Peyer's patch (tissue), 4 donors: ENCODE results near the gene EYS. TPM values are rescaled to one million over a fixed set of nuclear protein-coding genes. Genes with fewer than 3 reads are reported as not detected.
"Not testable (repeated sequence)": the region's sequence is repeated elsewhere in the genome, so short reads cannot be mapped to it uniquely, and the experiment has no call there.

Source experiments
- DNase-seq, 3 donors: peaks; one replicate each; pipeline ENCODE4 v3.0.0-alpha.2; 2017 to 2019
- H3K27ac ChIP-seq, 4 donors: fragments of 200-600 bp; sonication (generic); one replicate each; pipeline ENCODE4 v1.5.1; 2016 to 2019
- H3K27me3 ChIP-seq, 2 donors: fragments of 200-600 bp; sonication (generic); one replicate each; pipeline ENCODE4 v1.5.1; 2019
- H3K36me3 ChIP-seq, 3 donors: fragments of 200-600 bp; sonication (generic); one replicate each; pipeline ENCODE4 v1.5.1; 2016 to 2019
- H3K4me1 ChIP-seq, 4 donors: fragments of 200-600 bp; sonication (generic); one replicate each; pipeline ENCODE4 v1.5.1; 2016 to 2019
- H3K4me3 ChIP-seq, 4 donors: fragments of 200-600 bp; sonication (generic); 1 replicate in 3 of 4; 2 replicates in 1 of 4; pipeline ENCODE4 v1.5.1; 2016 to 2019; ENCODE audit warnings: mild to moderate bottlenecking in 1 of 4
- H3K9me3 ChIP-seq, 4 donors: fragments of 200-600 bp; sonication (generic); one replicate each; pipeline ENCODE4 v1.5.1; 2016 to 2019; ENCODE audit warnings: mild to moderate bottlenecking in 1 of 4
- POLR2A ChIP-seq, 2 donors: fragments of 450-650 bp; IDR thresholded peaks; one replicate each; pipeline ENCODE4 v1.5.1; 2017; ENCODE audit warnings: antibody characterized with exemption in 2 of 2, mild to moderate bottlenecking in 2 of 2, moderate library complexity in 2 of 2
- total RNA-seq, 4 donors: library from RNA; depleted of rRNA; stranded (reverse); fragments of >200 nt; gene quantifications; one replicate each; pipeline ENCODE4 v1.1.0, GENCODE V29; 2016
- TF ChIP-seq, protein P1 (sequence below), 6 experiments: fragments of 450-650 bp in 4 of 6; fragments of 200-600 bp in 2 of 6; sonication (generic) in 1 of 6; IDR thresholded peaks; one replicate each; pipeline ENCODE4 v1.5.1; 2017 to 2019; ENCODE audit warnings: antibody characterized with exemption in 6 of 6, mild to moderate bottlenecking in 3 of 6, moderate library complexity in 1 of 6

Gene EYS
- total RNA-seq, 4 donors from 2014 or later = 0.13 to 1.5 (median 0.35) TPM; not detected in 1

DNA sequence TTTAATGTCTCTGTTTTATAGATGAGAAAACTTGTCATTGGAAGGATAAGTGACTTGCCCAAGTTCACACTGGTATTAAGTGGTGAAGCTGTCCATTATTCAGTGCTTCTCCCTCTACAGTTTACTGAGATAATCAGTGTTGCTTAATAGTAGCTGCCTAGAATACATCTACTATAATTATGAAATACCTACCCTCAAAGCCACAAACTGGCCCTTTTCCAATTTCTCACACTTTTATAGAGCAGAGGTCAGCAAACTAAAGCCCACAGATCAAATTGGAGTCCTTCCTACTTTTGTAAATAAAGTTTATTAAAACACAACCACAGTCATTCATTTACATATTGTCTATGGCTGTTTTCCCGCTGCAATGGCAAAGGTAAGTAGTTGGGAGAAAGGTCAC is 73.5 kb downstream of the EYS start:
- no peak overlapping the region for H3K27ac ChIP-seq
- TF ChIP-seq, protein P1, sequence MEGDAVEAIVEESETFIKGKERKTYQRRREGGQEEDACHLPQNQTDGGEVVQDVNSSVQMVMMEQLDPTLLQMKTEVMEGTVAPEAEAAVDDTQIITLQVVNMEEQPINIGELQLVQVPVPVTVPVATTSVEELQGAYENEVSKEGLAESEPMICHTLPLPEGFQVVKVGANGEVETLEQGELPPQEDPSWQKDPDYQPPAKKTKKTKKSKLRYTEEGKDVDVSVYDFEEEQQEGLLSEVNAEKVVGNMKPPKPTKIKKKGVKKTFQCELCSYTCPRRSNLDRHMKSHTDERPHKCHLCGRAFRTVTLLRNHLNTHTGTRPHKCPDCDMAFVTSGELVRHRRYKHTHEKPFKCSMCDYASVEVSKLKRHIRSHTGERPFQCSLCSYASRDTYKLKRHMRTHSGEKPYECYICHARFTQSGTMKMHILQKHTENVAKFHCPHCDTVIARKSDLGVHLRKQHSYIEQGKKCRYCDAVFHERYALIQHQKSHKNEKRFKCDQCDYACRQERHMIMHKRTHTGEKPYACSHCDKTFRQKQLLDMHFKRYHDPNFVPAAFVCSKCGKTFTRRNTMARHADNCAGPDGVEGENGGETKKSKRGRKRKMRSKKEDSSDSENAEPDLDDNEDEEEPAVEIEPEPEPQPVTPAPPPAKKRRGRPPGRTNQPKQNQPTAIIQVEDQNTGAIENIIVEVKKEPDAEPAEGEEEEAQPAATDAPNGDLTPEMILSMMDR (IDR thresholded peaks at IDR 0.05) = no peak
- TF ChIP-seq POLR2A (IDR thresholded peaks at IDR 0.05) = no peak
- no peak for DNase-seq
- H3K36me3 ChIP-seq = no peaks in the 10 kb centered on the region
- H3K4me3 ChIP-seq = no peak overlapping the region
- no peaks in the 10 kb centered on the region for H3K27me3 ChIP-seq
- no peaks in the 10 kb centered on the region for H3K9me3 ChIP-seq
- no peaks in the 10 kb centered on the region for H3K4me1 ChIP-seq

DNA sequence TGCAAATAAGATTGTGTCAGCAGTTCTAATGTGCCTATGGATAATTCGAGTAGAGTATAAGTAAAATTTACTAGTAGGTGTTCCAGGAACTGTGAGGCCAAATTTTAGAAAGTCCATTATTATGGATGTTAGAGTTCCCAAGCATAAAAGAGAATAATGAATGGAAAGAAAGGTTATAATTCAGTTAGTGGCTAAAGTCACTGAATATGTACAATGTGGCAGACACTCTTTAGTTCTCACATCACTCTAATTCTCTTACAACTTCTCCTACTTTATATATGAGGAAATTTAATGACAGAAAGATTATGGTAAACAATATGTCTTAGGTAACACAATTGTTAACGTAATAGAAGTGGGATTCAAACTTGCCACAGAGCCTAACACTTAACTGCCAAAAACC is 75.3 kb downstream of the EYS start:
- Histone ChIP-seq H3K4me3 (no peak overlapping the region), H3K4me1 (no peaks in the 10 kb centered on the region), H3K27ac (no peak overlapping the region), H3K27me3 (no peaks in the 10 kb centered on the region), H3K36me3 (no peaks in the 10 kb centered on the region), H3K9me3 (no peaks in the 10 kb centered on the region)
- no peak for DNase-seq
- no peak for TF ChIP-seq POLR2A (IDR thresholded peaks at IDR 0.05)
- TF ChIP-seq, protein P1 (IDR thresholded peaks at IDR 0.05) = no peak

DNA sequence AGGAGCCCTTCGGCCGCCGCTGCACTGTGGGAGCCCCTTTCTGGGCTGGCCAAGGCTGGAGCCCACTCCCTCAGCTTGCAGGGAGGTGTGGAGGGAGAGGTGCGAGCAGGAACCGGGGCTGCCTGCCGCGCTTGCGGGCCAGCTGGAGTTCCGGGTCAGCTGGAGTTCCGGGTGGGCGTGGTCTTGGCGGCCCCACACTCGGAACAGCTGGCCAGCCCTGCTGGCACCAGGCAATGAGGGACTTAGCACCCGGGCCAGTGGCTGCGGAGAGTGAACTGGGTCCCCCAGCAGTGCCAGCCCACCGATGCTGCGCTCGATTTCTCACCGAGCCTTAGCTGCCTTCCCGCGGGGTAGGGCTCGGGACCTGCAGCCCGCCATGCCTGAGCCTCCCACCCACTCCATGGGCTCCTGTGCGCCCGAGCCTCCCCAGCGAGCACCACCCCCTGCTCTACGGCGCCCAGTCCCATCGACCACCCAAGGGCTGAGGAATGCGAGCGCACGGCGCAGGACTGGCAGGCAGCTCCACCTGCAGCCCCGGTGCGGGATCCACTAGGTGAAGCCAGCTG is 79.5 kb downstream of the EYS start:
- not testable (repeated sequence) for DNase-seq, H3K36me3 ChIP-seq, H3K4me1 ChIP-seq, H3K27me3 ChIP-seq, H3K27ac ChIP-seq, H3K9me3 ChIP-seq, H3K4me3 ChIP-seq

DNA sequence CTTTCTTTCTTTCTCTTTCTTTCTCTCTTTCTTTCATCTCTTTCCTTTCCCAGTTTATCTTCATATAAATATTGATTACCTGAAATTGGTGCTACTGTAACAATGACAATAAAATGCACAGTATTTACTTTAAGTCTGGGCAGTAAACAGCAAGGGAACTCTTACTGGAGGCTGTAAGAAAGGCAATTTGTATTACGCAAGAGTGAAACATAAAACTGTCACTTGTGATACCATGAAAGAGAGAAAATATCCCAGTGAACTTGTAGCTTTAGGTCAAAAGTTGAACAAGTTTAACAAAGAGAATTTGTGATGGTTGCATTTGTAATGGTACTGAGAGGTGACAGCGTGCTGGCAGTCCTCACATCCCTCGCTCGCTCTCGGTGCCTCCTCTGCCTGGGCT is 80.0 kb downstream of the EYS start:
- no peaks in the 10 kb centered on the region for H3K36me3 ChIP-seq
- DNase-seq = no peak
- no peaks in the 10 kb centered on the region for H3K27me3 ChIP-seq
- no peaks in the 10 kb centered on the region for H3K4me1 ChIP-seq
- TF ChIP-seq, protein P1 (IDR thresholded peaks at IDR 0.05) = no peak
- TF ChIP-seq POLR2A (IDR thresholded peaks at IDR 0.05) = no peak
- no peak overlapping the region for H3K27ac ChIP-seq
- no peak overlapping the region for H3K4me3 ChIP-seq
- H3K9me3 ChIP-seq = no peaks in the 10 kb centered on the region

DNA sequence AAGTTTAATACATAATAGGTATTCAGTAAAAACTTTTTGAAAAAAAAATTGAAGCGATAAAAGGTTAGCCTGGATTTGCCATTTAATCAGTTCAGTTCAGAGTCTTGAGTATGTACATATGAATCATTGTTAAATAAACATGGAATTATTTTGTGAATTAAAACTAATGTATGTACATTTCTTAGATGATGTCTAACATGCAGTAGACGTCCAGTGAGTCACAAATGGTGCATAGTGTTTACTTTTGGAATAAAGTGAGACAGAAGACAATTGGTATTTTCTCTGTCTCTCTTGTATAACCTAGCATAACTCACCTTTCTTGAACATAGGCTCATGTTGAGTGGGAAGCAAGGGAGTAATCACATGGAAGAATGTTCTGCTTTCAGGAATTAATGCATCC is 83.5 kb downstream of the EYS start:
- no peaks in the 10 kb centered on the region for H3K27me3 ChIP-seq
- no peaks in the 10 kb centered on the region for H3K4me1 ChIP-seq
- no peak for DNase-seq
- H3K4me3 ChIP-seq = no peak overlapping the region
- TF ChIP-seq, protein P1 (IDR thresholded peaks at IDR 0.05) = no peak
- no peak for TF ChIP-seq POLR2A (IDR thresholded peaks at IDR 0.05)
- no peaks in the 10 kb centered on the region for H3K36me3 ChIP-seq
- no peaks in the 10 kb centered on the region for H3K9me3 ChIP-seq
- H3K27ac ChIP-seq = no peak overlapping the region

DNA sequence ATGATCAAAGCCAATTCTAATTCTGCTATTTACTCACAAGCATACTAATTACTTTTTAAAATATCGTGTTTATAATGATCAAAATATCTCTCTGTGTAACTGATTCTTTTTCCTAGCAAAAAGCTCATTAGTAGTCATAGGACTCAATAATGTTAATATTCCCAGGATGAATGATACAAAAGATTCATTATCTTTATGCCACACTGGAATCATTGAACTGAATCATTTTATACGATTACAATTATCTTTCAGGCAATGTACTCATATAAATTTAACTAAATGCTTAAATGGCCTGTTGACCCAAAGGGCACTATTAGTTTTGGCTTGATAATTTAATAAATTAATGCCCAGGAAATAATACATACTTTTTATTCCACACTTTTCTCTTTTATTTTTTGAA is 96.3 kb downstream of the EYS start:
- Histone ChIP-seq H3K27ac (no peak overlapping the region), H3K9me3 (no peaks in the 10 kb centered on the region), H3K27me3 (no peaks in the 10 kb centered on the region), H3K36me3 (no peaks in the 10 kb centered on the region), H3K4me3 (no peak overlapping the region), H3K4me1 (no peaks in the 10 kb centered on the region)
- no peak for TF ChIP-seq POLR2A (IDR thresholded peaks at IDR 0.05)
- TF ChIP-seq, protein P1 (IDR thresholded peaks at IDR 0.05) = no peak
- no peak for DNase-seq
